Measurements from ENCODE around the gene DUXA. TPM values are rescaled to one million over a fixed set of nuclear protein-coding genes. Genes with fewer than 3 reads are reported as not detected.

Gene DUXA
- total RNA-seq, 1 experiment from 2014 or later: not detected

DNA sequence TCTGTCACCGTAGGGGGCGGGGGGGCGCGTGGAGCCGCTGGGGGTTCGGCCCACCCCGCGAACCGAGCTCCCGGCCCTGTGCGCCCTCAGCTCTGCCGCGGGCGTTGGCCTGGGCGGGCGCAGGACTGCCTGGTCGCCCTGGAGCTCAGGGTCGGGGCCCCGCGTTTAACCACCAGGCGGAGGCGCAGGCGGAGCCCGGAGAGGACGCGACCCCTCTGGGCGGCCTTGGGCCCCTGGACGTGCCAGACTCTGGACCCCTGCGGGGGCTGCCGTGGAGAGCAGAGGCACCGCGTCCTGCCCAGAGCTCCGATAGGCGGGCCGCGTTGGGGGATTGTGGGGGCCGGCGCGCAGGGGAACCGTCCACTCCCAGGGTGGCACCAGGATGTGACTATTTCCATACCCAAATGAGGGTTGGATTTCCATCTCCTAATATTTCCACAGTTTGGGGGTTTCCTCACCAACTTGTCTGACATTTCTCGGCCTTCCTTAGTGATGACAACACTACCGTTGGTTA, 60.5 kb downstream of the DUXA start:
- Histone ChIP-seq H3K36me3 (ENCODE audit: control insufficient read depth, insufficient read depth, low read length) (no peaks in the 10 kb centered on the region), H3K4me1 (ENCODE audit: control insufficient read depth, insufficient read depth, low read length) (no peaks in the 10 kb centered on the region), H3K9me3 (ENCODE audit: control insufficient read depth, insufficient read depth, low read depth, low read length) (peaks cover 23% of the 10 kb centered on the region; the same call in 1 of the 2 replicates), H3K27me3 (ENCODE audit: control insufficient read depth, insufficient read depth, low read length) (no peaks in the 10 kb centered on the region), H3K27ac (ENCODE audit: low read length) (no peak overlapping the region), H3K4me3 (ENCODE audit: low read depth in 2 of 2, low read length in 2 of 2) (no peak overlapping the region)
- POLR2A ChIA-PET: no interaction called here
- no TSS peak for BruUV-seq (replicated peaks)
- DNase-seq (ENCODE audit: low read depth, low spot score): no peak
- intact Hi-C loops (cut with micrococcal nuclease; ENCODE audit: unreplicated experiment): no loop called here
- no peak for ATAC-seq
- CTCF ChIA-PET: no interaction called here
- in situ Hi-C loops (cut with HindIII; ENCODE audit: low pct_unique_long_range_greater_than_20kb, low sequenced_read_pairs): no loop called here
- no peak for TF ChIP-seq TCF7L2 (IDR thresholded peaks at IDR 0.05; ENCODE audit: low read depth, low read length)
- TF ChIP-seq, protein P1, sequence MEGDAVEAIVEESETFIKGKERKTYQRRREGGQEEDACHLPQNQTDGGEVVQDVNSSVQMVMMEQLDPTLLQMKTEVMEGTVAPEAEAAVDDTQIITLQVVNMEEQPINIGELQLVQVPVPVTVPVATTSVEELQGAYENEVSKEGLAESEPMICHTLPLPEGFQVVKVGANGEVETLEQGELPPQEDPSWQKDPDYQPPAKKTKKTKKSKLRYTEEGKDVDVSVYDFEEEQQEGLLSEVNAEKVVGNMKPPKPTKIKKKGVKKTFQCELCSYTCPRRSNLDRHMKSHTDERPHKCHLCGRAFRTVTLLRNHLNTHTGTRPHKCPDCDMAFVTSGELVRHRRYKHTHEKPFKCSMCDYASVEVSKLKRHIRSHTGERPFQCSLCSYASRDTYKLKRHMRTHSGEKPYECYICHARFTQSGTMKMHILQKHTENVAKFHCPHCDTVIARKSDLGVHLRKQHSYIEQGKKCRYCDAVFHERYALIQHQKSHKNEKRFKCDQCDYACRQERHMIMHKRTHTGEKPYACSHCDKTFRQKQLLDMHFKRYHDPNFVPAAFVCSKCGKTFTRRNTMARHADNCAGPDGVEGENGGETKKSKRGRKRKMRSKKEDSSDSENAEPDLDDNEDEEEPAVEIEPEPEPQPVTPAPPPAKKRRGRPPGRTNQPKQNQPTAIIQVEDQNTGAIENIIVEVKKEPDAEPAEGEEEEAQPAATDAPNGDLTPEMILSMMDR (IDR thresholded peaks at IDR 0.05): no peak
- TF ChIP-seq, protein P2, sequence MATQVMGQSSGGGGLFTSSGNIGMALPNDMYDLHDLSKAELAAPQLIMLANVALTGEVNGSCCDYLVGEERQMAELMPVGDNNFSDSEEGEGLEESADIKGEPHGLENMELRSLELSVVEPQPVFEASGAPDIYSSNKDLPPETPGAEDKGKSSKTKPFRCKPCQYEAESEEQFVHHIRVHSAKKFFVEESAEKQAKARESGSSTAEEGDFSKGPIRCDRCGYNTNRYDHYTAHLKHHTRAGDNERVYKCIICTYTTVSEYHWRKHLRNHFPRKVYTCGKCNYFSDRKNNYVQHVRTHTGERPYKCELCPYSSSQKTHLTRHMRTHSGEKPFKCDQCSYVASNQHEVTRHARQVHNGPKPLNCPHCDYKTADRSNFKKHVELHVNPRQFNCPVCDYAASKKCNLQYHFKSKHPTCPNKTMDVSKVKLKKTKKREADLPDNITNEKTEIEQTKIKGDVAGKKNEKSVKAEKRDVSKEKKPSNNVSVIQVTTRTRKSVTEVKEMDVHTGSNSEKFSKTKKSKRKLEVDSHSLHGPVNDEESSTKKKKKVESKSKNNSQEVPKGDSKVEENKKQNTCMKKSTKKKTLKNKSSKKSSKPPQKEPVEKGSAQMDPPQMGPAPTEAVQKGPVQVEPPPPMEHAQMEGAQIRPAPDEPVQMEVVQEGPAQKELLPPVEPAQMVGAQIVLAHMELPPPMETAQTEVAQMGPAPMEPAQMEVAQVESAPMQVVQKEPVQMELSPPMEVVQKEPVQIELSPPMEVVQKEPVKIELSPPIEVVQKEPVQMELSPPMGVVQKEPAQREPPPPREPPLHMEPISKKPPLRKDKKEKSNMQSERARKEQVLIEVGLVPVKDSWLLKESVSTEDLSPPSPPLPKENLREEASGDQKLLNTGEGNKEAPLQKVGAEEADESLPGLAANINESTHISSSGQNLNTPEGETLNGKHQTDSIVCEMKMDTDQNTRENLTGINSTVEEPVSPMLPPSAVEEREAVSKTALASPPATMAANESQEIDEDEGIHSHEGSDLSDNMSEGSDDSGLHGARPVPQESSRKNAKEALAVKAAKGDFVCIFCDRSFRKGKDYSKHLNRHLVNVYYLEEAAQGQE (IDR thresholded peaks at IDR 0.05; ENCODE audit: insufficient read depth in 1 of 2, low read depth in 2 of 2, low read length in 1 of 2): no peak
- no peak for TF ChIP-seq SIN3A (IDR thresholded peaks at IDR 0.05; ENCODE audit: borderline replicate concordance, insufficient read depth, low read depth, low read length)
- no peak for TF ChIP-seq POLR2AphosphoS5 (IDR thresholded peaks at IDR 0.05; ENCODE audit: low read depth, low read length)

DNA sequence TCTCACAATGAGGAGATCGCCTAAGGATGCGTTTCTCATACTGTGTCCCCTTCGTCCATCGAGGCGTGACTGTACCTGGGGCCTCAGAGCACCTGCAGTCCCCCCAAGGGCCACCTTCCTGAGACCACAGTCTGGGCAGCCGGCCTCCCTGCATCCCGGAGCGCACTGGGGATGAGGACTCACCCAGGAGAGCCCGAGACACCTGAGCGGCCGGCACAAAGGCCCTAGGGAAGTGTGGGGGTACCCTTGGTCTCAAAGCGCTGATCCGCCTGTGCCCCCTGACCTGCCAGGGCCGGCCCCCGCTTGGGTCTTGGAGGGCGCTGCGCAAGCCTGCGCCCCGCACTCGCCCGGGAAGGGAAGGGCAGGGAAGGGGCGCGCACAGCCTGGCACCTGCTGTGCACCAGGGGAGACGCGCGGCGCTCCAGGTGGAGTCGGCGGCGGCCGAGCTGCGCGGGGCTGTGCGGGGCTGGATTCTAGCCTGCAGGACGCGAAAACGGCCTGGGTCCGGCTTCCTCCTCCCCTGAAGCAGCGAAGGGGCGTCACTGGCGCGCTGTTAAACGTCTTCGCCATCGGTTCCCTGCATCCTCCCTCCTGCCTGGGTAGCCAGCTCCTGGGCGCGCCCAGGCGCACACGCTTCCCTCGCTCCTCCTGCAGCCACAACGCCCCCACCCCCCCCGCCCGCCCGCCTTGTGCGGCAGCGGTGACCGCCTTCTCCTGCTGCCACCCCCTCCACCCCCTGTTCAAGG, 61.1 kb downstream of the DUXA start:
- H3K4me3 ChIP-seq (ENCODE audit: low read depth in 2 of 2, low read length in 2 of 2): no peak overlapping the region
- ChIA-PET CTCF (no interaction called here), POLR2A (no interaction called here)
- no peaks in the 10 kb centered on the region for H3K36me3 ChIP-seq (ENCODE audit: control insufficient read depth, insufficient read depth, low read length)
- H3K27me3 ChIP-seq (ENCODE audit: control insufficient read depth, insufficient read depth, low read length): no peaks in the 10 kb centered on the region
- no peak for ATAC-seq
- no peak for TF ChIP-seq POLR2AphosphoS5 (IDR thresholded peaks at IDR 0.05; ENCODE audit: low read depth, low read length)
- TF ChIP-seq, protein P2 (IDR thresholded peaks at IDR 0.05; ENCODE audit: insufficient read depth in 1 of 2, low read depth in 2 of 2, low read length in 1 of 2): no peak
- no peak for TF ChIP-seq TCF7L2 (IDR thresholded peaks at IDR 0.05; ENCODE audit: low read depth, low read length)
- TF ChIP-seq, protein P1 (IDR thresholded peaks at IDR 0.05): no peak
- peaks cover 16% of the 10 kb centered on the region; the same call in 1 of the 2 replicates for H3K9me3 ChIP-seq (ENCODE audit: control insufficient read depth, insufficient read depth, low read depth, low read length)
- DNase-seq (ENCODE audit: low read depth, low spot score): no peak
- no TSS peak for BruUV-seq (replicated peaks)
- no peak overlapping the region for H3K27ac ChIP-seq (ENCODE audit: low read length)
- in situ Hi-C loops (cut with HindIII; ENCODE audit: low pct_unique_long_range_greater_than_20kb, low sequenced_read_pairs): no loop called here
- intact Hi-C loops (cut with micrococcal nuclease; ENCODE audit: unreplicated experiment): no loop called here
- no peaks in the 10 kb centered on the region for H3K4me1 ChIP-seq (ENCODE audit: control insufficient read depth, insufficient read depth, low read length)

All from Panc1 (cell line).